Testis (tissue), 2 donors: ENCODE data around the gene ZBTB8B.

ENCODE experiments used
- POLR2A ChIP-seq: fragments of 450-650 bp; IDR thresholded peaks from one replicate; pipeline ENCODE4 v1.6.1; 2017; ENCODE audit warnings: antibody characterized with exemption, mild to moderate bottlenecking, moderate library complexity
- TF ChIP-seq, protein P1 (sequence below), 3 experiments: fragments of 450-650 bp in 2 of 3; fragments of 200-600 bp in 1 of 3; sonication (generic) in 1 of 3; IDR thresholded peaks; one replicate each; pipeline ENCODE4 v1.5.1; 2016 to 2019; ENCODE audit warnings: antibody characterized with exemption in 3 of 3, mild to moderate bottlenecking in 2 of 3, moderate library complexity in 1 of 3

DNA sequence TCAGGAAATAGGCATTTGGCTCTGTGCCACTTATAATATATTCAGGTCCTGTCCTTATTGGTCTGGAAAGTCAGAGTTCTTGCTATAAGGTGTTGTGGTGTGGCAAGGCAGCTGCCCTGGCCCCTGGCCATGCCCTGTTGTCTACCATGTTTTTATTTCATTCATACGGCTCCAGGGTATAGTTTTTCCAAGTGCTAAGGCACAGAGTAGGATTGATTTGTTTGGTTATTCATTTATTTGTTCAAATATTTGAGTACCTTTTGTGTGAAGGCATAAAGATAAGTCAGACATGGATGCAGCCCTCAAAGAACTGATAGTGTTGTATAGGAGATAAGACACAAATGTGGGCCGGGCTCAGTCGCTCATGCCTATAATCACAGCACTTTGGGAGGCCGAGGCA lies 10.1 kb downstream of the ZBTB8B start:
- no peak for TF ChIP-seq POLR2A
- TF ChIP-seq, protein P1, sequence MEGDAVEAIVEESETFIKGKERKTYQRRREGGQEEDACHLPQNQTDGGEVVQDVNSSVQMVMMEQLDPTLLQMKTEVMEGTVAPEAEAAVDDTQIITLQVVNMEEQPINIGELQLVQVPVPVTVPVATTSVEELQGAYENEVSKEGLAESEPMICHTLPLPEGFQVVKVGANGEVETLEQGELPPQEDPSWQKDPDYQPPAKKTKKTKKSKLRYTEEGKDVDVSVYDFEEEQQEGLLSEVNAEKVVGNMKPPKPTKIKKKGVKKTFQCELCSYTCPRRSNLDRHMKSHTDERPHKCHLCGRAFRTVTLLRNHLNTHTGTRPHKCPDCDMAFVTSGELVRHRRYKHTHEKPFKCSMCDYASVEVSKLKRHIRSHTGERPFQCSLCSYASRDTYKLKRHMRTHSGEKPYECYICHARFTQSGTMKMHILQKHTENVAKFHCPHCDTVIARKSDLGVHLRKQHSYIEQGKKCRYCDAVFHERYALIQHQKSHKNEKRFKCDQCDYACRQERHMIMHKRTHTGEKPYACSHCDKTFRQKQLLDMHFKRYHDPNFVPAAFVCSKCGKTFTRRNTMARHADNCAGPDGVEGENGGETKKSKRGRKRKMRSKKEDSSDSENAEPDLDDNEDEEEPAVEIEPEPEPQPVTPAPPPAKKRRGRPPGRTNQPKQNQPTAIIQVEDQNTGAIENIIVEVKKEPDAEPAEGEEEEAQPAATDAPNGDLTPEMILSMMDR (IDR thresholded peaks at IDR 0.05) = no peak
